Left lung (tissue), 10 donors: Measurements from ENCODE around the gene SERPINA1. TPM values are rescaled to one million over a fixed set of nuclear protein-coding genes. Genes with fewer than 3 reads are reported as not detected.
A peak's percentile ranks its signal among the peaks of the same experiment; 100 is the strongest.

Experiments
- ATAC-seq: fragments of 200-7000 bp; cut with Tn5 transposase; one replicate; pipeline ENCODE4 v1.9.1; 2020; ENCODE audit warnings: moderate library complexity
- DNase-seq, 4 donors: peaks; one replicate each; pipeline ENCODE4 v3.0.0-alpha.2; 2013 to 2020
- H3K27ac ChIP-seq, 2 donors: fragments of 200-600 bp; sonication (generic) in 1 of 2; one replicate each; pipeline versions ENCODE4 v1.5.0 to v1.8.0; 2020 to 2021
- H3K27me3 ChIP-seq, 2 donors: fragments of 200-600 bp; sonication (generic) in 1 of 2; one replicate each; pipeline versions ENCODE4 v1.5.0 to v1.8.0; 2020 to 2021
- H3K36me3 ChIP-seq, 2 donors: fragments of 200-600 bp; sonication (generic) in 1 of 2; one replicate each; pipeline versions ENCODE4 v1.5.0 to v1.8.0; 2020 to 2021
- H3K4me1 ChIP-seq, 2 donors: fragments of 200-600 bp; one replicate each; pipeline ENCODE4 v1.8.0; 2021
- H3K4me3 ChIP-seq, 2 donors: fragments of 200-600 bp; sonication (generic) in 1 of 2; one replicate each; pipeline versions ENCODE4 v1.5.0 to v1.8.0; 2020 to 2021; ENCODE audit warnings: mild to moderate bottlenecking in 1 of 2
- H3K9me3 ChIP-seq, 2 donors: fragments of 200-600 bp; sonication (generic) in 1 of 2; one replicate each; pipeline versions ENCODE4 v1.5.0 to v1.8.0; 2020 to 2021
- intact Hi-C, 2 donors: fragments of 100-400 bp; cut with DNase I; formaldehyde crosslinking; loops; one replicate each; pipeline versions ENCODE4 v1.11.2 to v1.14.2; 2022
- polyA plus RNA-seq, 6 donors: library from polyadenylated mRNA; unstranded; fragments of 120-200 nt; gene quantifications; one replicate each; pipeline ENCODE4 v1.2.1, GENCODE V29; 2013; ENCODE audit not compliant: insufficient read length in 6 of 6
- total RNA-seq, 2 donors: library from RNA; stranded (reverse); fragmentation: NEBNext Ultra II Directional; extraction: Animal tissue kit (Norgen Biotek cat#: 25700); gene quantifications; one replicate each; pipeline ENCODE4 v1.2.1, GENCODE V29; 2021
- TF ChIP-seq, protein P1 (sequence below), 2 donors: fragments of 200-600 bp; sonication (generic) in 1 of 2; IDR thresholded peaks; one replicate each; pipeline versions ENCODE4 v1.5.0 to v1.8.0; 2021; ENCODE audit warnings: antibody characterized with exemption in 2 of 2
- donor health status: DM: no; HTN: yes; CAD: no.
- donor health status: DM: no; HTN: no; CAD: no.

SERPINA1 gene
- total and polyA plus RNA-seq, 8 donors, result 5.1 to 1,514 (median 8.5) TPM

DNA sequence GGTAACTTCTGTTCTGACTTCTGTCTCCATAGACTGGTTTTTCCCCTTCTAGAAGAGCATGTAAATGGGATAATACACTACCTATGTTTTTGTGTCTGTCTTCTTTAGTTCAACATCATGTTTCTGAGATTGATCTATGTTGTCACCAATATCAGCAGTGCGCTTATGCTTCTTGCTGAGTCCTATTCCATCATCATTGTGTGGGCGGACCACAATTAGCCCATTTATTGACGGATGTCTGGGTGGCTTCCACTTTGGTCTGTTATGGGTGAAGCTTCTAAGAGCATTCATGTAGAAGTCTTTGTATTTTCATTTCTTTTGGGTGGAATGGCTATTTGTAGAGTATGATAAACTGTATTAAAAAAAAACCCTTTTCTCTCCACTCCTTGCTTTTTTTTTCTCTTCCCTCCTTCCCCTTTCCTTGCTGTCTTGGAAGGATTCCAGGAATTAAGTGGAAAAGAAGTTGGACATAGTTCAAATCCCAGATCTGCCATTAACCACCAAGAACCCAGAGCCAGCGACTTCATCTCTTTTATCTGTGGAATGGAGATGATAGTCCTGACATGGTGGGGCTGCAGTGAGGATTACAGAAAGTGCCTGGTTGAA is 7.0 kb upstream of the SERPINA1 start:
- ATAC-seq (no peak), DNase-seq (no peak)
- TF ChIP-seq, protein P1, sequence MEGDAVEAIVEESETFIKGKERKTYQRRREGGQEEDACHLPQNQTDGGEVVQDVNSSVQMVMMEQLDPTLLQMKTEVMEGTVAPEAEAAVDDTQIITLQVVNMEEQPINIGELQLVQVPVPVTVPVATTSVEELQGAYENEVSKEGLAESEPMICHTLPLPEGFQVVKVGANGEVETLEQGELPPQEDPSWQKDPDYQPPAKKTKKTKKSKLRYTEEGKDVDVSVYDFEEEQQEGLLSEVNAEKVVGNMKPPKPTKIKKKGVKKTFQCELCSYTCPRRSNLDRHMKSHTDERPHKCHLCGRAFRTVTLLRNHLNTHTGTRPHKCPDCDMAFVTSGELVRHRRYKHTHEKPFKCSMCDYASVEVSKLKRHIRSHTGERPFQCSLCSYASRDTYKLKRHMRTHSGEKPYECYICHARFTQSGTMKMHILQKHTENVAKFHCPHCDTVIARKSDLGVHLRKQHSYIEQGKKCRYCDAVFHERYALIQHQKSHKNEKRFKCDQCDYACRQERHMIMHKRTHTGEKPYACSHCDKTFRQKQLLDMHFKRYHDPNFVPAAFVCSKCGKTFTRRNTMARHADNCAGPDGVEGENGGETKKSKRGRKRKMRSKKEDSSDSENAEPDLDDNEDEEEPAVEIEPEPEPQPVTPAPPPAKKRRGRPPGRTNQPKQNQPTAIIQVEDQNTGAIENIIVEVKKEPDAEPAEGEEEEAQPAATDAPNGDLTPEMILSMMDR (IDR thresholded peaks at IDR 0.05), result no peak
- Histone ChIP-seq H3K36me3 (no peaks in the 10 kb centered on the region), H3K4me3 (no peak overlapping the region), H3K27me3 (no peaks in the 10 kb centered on the region), H3K4me1 (peaks cover 5 to 63% of the 10 kb centered on the region in 2 donors), H3K27ac (peak overlapping the region; percentile 35 to 93), H3K9me3 (no peaks in the 10 kb centered on the region)
- intact Hi-C loops, result no loop called here

DNA sequence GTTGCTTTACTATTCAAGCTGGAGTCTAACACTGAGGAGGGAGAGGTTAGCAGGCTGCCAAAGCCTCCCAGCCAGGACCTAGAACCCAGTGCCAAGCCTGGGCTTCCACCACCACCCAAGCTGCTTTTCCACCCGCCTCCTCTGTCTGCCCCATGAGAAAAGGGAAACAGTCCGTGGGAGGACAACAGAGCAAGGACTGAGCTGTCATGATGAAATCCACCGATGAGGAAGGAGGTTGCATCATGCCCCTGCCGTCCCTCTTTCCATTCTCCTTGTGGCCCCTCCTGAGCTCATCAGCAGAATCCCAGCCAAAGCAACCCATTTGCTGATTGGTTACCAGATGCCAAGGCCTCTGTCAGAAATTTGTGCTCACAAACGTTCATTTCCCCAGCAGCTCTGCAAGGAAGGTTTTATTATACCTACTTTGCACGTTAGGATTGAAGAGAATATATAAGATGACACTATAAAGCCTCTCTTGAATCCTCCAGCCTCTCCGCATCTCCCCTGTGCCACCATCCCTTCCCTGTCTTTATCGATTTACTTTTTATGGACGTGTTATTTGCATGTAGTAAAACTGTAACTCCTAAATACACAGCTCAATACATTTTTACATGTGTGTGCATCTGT is 6.3 kb upstream of the SERPINA1 start:
- ATAC-seq, result peak; percentile 2
- DNase-seq, result peak in 1 of 4 donors; percentile 79
- Histone ChIP-seq H3K36me3 (no peaks in the 10 kb centered on the region), H3K9me3 (no peaks in the 10 kb centered on the region), H3K4me3 (no peak overlapping the region), H3K27ac (peak overlapping the region; percentile 35 to 93), H3K4me1 (peaks cover 5 to 67% of the 10 kb centered on the region in 2 donors), H3K27me3 (no peaks in the 10 kb centered on the region)
- intact Hi-C loops, result no loop called here
- TF ChIP-seq, protein P1 (IDR thresholded peaks at IDR 0.05), result no peak

DNA sequence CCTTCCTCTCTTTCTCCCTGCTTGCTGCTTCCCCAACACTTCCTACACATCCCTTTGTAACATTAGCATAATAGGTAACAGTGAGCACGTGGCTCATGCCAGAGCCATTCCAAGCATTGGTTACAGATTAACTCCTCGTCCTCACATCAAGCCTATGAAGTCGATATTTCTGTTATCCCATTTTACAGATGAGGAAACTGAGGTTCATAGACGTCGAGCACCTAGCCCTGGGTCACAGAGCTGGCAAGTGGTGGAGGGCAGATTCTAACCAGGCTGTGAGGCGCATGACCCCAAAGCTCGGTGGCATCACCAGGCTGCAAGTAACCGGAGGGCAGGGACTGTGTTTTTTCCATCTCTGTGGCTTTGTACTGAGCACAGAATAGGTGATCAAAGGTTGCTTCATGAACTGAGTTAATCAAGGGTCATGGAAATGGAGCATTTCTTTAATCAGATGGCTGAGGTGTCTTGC is 5.7 kb upstream of the SERPINA1 start:
- ATAC-seq, result no peak
- TF ChIP-seq, protein P1 (IDR thresholded peaks at IDR 0.05), result no peak
- Histone ChIP-seq H3K9me3 (no peaks in the 10 kb centered on the region), H3K36me3 (no peaks in the 10 kb centered on the region), H3K4me3 (no peak overlapping the region), H3K27me3 (no peaks in the 10 kb centered on the region), H3K4me1 (peaks cover 5 to 69% of the 10 kb centered on the region in 2 donors), H3K27ac (peak overlapping the region; percentile 19 to 93)
- intact Hi-C loops, result no loop called here
- no peak for DNase-seq

DNA sequence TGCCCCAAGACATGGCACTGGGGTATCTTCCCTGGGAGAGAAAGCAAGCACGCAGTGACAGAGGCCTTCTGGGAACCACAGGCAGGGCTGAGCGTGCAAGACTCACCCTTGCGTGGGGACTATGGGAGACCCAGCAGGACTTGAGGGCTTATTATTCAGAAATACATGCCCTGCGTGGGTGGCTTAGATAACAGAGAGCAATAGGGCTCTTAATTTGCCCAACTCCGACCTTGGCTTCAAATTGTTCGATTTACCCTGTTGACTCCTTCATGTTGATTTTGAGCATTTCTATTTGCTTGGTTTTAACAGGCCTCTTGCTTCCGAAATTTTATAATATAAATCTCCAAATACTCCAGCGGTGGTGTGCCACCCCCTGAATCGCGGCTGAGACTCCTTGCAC is 5.1 kb upstream of the SERPINA1 start:
- H3K27me3 ChIP-seq, result no peaks in the 10 kb centered on the region
- no peaks in the 10 kb centered on the region for H3K36me3 ChIP-seq
- H3K27ac ChIP-seq, result peak overlapping the region in 1 of 2 donors; percentile 93
- TF ChIP-seq, protein P1 (IDR thresholded peaks at IDR 0.05), result no peak
- H3K4me3 ChIP-seq, result no peak overlapping the region
- ATAC-seq, result no peak
- H3K9me3 ChIP-seq, result no peaks in the 10 kb centered on the region
- intact Hi-C loops, result no loop called here
- no peak for DNase-seq
- peaks cover 5 to 72% of the 10 kb centered on the region in 2 donors for H3K4me1 ChIP-seq

DNA sequence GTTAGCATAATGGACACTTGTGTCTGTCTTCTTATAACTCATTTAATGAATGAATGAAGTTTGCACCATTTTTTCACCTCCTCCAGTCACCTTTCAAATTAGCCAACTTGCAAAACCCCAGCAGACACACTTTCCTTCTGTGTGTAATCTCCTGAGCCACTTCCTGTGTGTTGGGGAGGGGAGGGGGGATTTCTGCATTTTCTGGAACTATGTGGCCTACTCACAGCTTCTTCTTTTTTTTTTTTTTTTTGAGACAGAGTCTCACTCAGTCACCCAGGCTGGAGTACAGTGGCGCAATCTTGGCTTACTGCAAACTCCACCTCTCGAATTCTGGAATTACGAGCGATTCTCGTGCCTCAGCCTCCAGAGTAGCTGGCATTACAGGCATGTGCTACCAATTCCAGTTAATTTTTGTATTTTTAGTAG is 4.1 kb upstream of the SERPINA1 start:
- DNase-seq, result peak in 2 of 4 donors; percentile 24 to 85
- ATAC-seq, result peak; percentile 39
- peak overlapping the region; percentile 89 to 93 for H3K27ac ChIP-seq
- no peaks in the 10 kb centered on the region for H3K36me3 ChIP-seq
- no peaks in the 10 kb centered on the region for H3K27me3 ChIP-seq
- H3K4me1 ChIP-seq, result peaks cover 5 to 77% of the 10 kb centered on the region in 2 donors
- intact Hi-C loops, result no loop called here
- no peaks in the 10 kb centered on the region for H3K9me3 ChIP-seq
- H3K4me3 ChIP-seq, result no peak overlapping the region
- TF ChIP-seq, protein P1 (IDR thresholded peaks at IDR 0.05), result no peak
